ENCODE results near the gene VAPB.

Gene VAPB

GRCh38 chr20:58466095-58466708 lies 77.2 kb downstream of the VAPB start:
- no peak for DNase-seq

- DNase-seq = no peak
Observed at GRCh38 chr20:58466729-58467571, 77.9 kb downstream of the VAPB start.

GRCh38 chr20:58467572-58468527 lies 78.8 kb downstream of the VAPB start:
- no peak for DNase-seq

GRCh38 chr20:58469616-58470015 lies 80.6 kb downstream of the VAPB start:
- DNase-seq = no peak

- DNase-seq = no peak
Observed at GRCh38 chr20:58470336-58471192, 81.5 kb downstream of the VAPB start.

GRCh38 chr20:58471193-58472164 lies 82.5 kb downstream of the VAPB start:
- DNase-seq = no peak

- DNase-seq = no peak
Observed at GRCh38 chr20:58472273-58473018, 83.4 kb downstream of the VAPB start.

GRCh38 chr20:58473453-58474425 lies 84.7 kb downstream of the VAPB start:
- DNase-seq = no peak

GRCh38 chr20:58475466-58475865 lies 86.4 kb downstream of the VAPB start:
- no peak for DNase-seq

- no peak for DNase-seq
Observed at GRCh38 chr20:58478141-58478805, 89.2 kb downstream of the VAPB start.

GRCh38 chr20:58479726-58480440 lies 90.9 kb downstream of the VAPB start:
- no peak for DNase-seq

GRCh38 chr20:58480551-58481336 lies 91.7 kb downstream of the VAPB start:
- DNase-seq = no peak

- DNase-seq = peak; percentile 28 to 60 (median 52)
Observed at GRCh38 chr20:58481481-58482021, 92.5 kb downstream of the VAPB start.

GRCh38 chr20:58482416-58482815 lies 93.4 kb downstream of the VAPB start:
- DNase-seq = no peak

- no peak for DNase-seq
Observed at GRCh38 chr20:58483051-58483450, 94.0 kb downstream of the VAPB start.

GRCh38 chr20:58483470-58483869 lies 94.4 kb downstream of the VAPB start:
- no peak for DNase-seq

- DNase-seq = no peak
Observed at GRCh38 chr20:58485393-58485792, 96.4 kb downstream of the VAPB start.

Data from suppressor macrophage treated with lipopolysaccharide for 1 hour (primary cell).